Natural killer cell (primary cell): ENCODE data around the gene TIGAR. TPM values are rescaled to one million over a fixed set of nuclear protein-coding genes. Genes with fewer than 3 reads are reported as not detected.

Experiments
- ATAC-seq, 3 donors: fragments of 150-1000 bp in 2 of 3; fragments of 200-7000 bp in 1 of 3; cut with Tn5 transposase; 1 replicate in 1 of 3; 2 replicates in 2 of 3; pipeline ENCODE4 v1.10.0; 2021; ENCODE audit warnings: mild to moderate bottlenecking in 2 of 3, moderate library complexity in 2 of 3
- DNase-seq, 2 donors: peaks; one replicate each; pipeline versions ENCODE4 v3.0.0 to v3.0.0-alpha.2; 2013 to 2021; ENCODE audit warnings: mixed read lengths in 1 of 2
- H3K27ac ChIP-seq: one replicate; pipeline ENCODE4 v1.5.1; 2013; ENCODE audit warnings: mild to moderate bottlenecking, low read length
- H3K27me3 ChIP-seq: one replicate; pipeline ENCODE4 v1.6.1; 2013; ENCODE audit warnings: low read length; ENCODE audit not compliant: control insufficient read depth, insufficient read depth
- H3K36me3 ChIP-seq: one replicate; pipeline ENCODE4 v1.6.1; 2013; ENCODE audit warnings: low read length; ENCODE audit not compliant: control insufficient read depth, insufficient read depth
- H3K4me1 ChIP-seq: one replicate; pipeline ENCODE4 v1.6.1; 2013; ENCODE audit warnings: low read length; ENCODE audit not compliant: control insufficient read depth, insufficient read depth
- H3K4me3 ChIP-seq: one replicate; pipeline ENCODE4 v1.5.1; 2013; ENCODE audit warnings: low read length
- H3K9me3 ChIP-seq: one replicate; pipeline ENCODE4 v1.6.1; 2013; ENCODE audit warnings: low read length; ENCODE audit not compliant: control insufficient read depth, insufficient read depth
- H3K27ac Mint-ChIP-seq, 2 donors: one replicate each; pipeline ENCODE4 v1.8.0; 2022; ENCODE audit warnings: mild to moderate bottlenecking in 2 of 2, mixed read lengths in 2 of 2, moderate library complexity in 1 of 2
- H3K27me3 Mint-ChIP-seq, 2 donors: one replicate each; pipeline ENCODE4 v1.8.0; 2022; ENCODE audit warnings: low read depth in 2 of 2, mixed read lengths in 2 of 2
- H3K36me3 Mint-ChIP-seq: one replicate; pipeline ENCODE4 v1.8.0; 2022; ENCODE audit warnings: mixed read lengths
- H3K4me1 Mint-ChIP-seq, 2 donors: one replicate each; pipeline ENCODE4 v1.8.0; 2022; ENCODE audit warnings: mixed read lengths in 2 of 2
- H3K4me3 Mint-ChIP-seq: one replicate; pipeline ENCODE4 v1.8.0; 2022; ENCODE audit warnings: mild to moderate bottlenecking, moderate library complexity, mixed read lengths
- H3K9me3 Mint-ChIP-seq, 2 donors: one replicate each; pipeline ENCODE4 v1.8.0; 2022; ENCODE audit warnings: mixed read lengths in 2 of 2
- CTCF ChIP-seq: fragments of 200-600 bp; IDR thresholded peaks from one replicate; pipeline ENCODE4 v1.8.0; 2022; ENCODE audit warnings: antibody characterized with exemption
- WGBS: methylation state at CpG from one replicate; pipeline ENCODE4 v1.1.7; 2013; ENCODE audit warnings: missing lambda C conversion rate; ENCODE audit not compliant: insufficient coverage; 5-methylcytosine and 5-hydroxymethylcytosine counted together
- intact Hi-C: fragments of 100-400 bp; cut with micrococcal nuclease; formaldehyde crosslinking; loops from one replicate; pipeline ENCODE4 v1.14.2; 2022
- total RNA-seq, 4 donors: library from RNA; stranded (reverse); fragments of 120-200 nt in 1 of 4; gene quantifications; one replicate each; pipeline versions ENCODE4 v1.2.3 to v1.2.4, GENCODE V29; 2013 to 2022

TIGAR gene
- total RNA-seq, 3 donors from 2014 or later (not counting 1 experiment from before 2014, with no cell fraction given): 6.1 to 7.4 (median 7.3) TPM

- 78% methylated on average over 8 of the region's 8 CpGs for WGBS
- no peak overlapping the region for H3K27ac ChIP-seq
These were observed 62.4 kb downstream of the TIGAR start for GRCh38 chr12:4383304-4383865.

GRCh38 chr12:4386801-4387200 is 65.8 kb downstream of the TIGAR start:
- H3K27me3 Mint-ChIP-seq: peaks cover 0 to 9% of the 10 kb centered on the region in 2 donors
- DNase-seq: no peak
- 82% methylated on average over 4 of the region's 4 CpGs for WGBS
- Histone ChIP-seq H3K27ac (no peak overlapping the region), H3K4me1 (no peaks in the 10 kb centered on the region), H3K4me3 (no peak overlapping the region), H3K36me3 (no peaks in the 10 kb centered on the region), H3K27me3 (no peaks in the 10 kb centered on the region), H3K9me3 (no peaks in the 10 kb centered on the region)
- no peak overlapping the region for H3K27ac Mint-ChIP-seq
- H3K4me1 Mint-ChIP-seq: peaks cover 0 to 1% of the 10 kb centered on the region in 2 donors
- no peak overlapping the region for H3K4me3 Mint-ChIP-seq
- intact Hi-C loops: no loop called here
- H3K9me3 Mint-ChIP-seq: no peaks in the 10 kb centered on the region
- no peak for ATAC-seq
- no peaks in the 10 kb centered on the region for H3K36me3 Mint-ChIP-seq
- no peak for TF ChIP-seq CTCF

More at GRCh38 chr12:4383304-4383865, 62.4 kb downstream of the TIGAR start:
- no peak for DNase-seq
- Histone ChIP-seq H3K36me3 (no peaks in the 10 kb centered on the region), H3K27me3 (no peaks in the 10 kb centered on the region), H3K9me3 (no peaks in the 10 kb centered on the region), H3K4me1 (no peaks in the 10 kb centered on the region), H3K4me3 (no peak overlapping the region)
- Mint-ChIP-seq H3K4me1 (no peaks in the 10 kb centered on the region), H3K9me3 (no peaks in the 10 kb centered on the region), H3K27me3 (peaks cover 13 to 23% of the 10 kb centered on the region in 2 donors), H3K4me3 (no peak overlapping the region), H3K36me3 (no peaks in the 10 kb centered on the region), H3K27ac (no peak overlapping the region)
- TF ChIP-seq CTCF: no peak
- intact Hi-C loops: no loop called here
- ATAC-seq: no peak

GRCh38 chr12:4387607-4388006 is 66.6 kb downstream of the TIGAR start:
- intact Hi-C loops: no loop called here

More at GRCh38 chr12:4387607-4388006, 66.6 kb downstream of the TIGAR start:
- H3K9me3 Mint-ChIP-seq: no peaks in the 10 kb centered on the region
- no peak overlapping the region for H3K4me3 ChIP-seq
- peaks cover 0 to 4% of the 10 kb centered on the region in 2 donors for H3K27me3 Mint-ChIP-seq
- H3K4me1 Mint-ChIP-seq: peaks cover 3 to 9% of the 10 kb centered on the region in 2 donors
- 89% methylated on average over 3 of the region's 5 CpGs for WGBS
- ATAC-seq: no peak
- H3K36me3 ChIP-seq: no peaks in the 10 kb centered on the region
- DNase-seq: no peak
- TF ChIP-seq CTCF: no peak
- no peak overlapping the region for H3K27ac ChIP-seq
- H3K4me1 ChIP-seq: peaks cover 7% of the 10 kb centered on the region
- H3K4me3 Mint-ChIP-seq: no peak overlapping the region
- no peak overlapping the region for H3K27ac Mint-ChIP-seq
- H3K36me3 Mint-ChIP-seq: no peaks in the 10 kb centered on the region
- H3K27me3 ChIP-seq: no peaks in the 10 kb centered on the region
- no peaks in the 10 kb centered on the region for H3K9me3 ChIP-seq
